Natural killer cell (primary cell): ENCODE measurements around the gene TMEM108. TPM values are rescaled to one million over a fixed set of nuclear protein-coding genes. Genes with fewer than 3 reads are reported as not detected.

ENCODE experiments used
- ATAC-seq, 3 donors: fragments of 150-1000 bp in 2 of 3; fragments of 200-7000 bp in 1 of 3; cut with Tn5 transposase; 1 replicate in 1 of 3; 2 replicates in 2 of 3; pipeline ENCODE4 v1.10.0; 2021; ENCODE audit warnings: mild to moderate bottlenecking in 2 of 3, moderate library complexity in 2 of 3
- DNase-seq, 2 donors: peaks; one replicate each; pipeline versions ENCODE4 v3.0.0 to v3.0.0-alpha.2; 2013 to 2021; ENCODE audit warnings: mixed read lengths in 1 of 2
- H3K27ac ChIP-seq: one replicate; pipeline ENCODE4 v1.5.1; 2013; ENCODE audit warnings: mild to moderate bottlenecking, low read length
- H3K27me3 ChIP-seq: one replicate; pipeline ENCODE4 v1.6.1; 2013; ENCODE audit warnings: low read length; ENCODE audit not compliant: control insufficient read depth, insufficient read depth
- H3K36me3 ChIP-seq: one replicate; pipeline ENCODE4 v1.6.1; 2013; ENCODE audit warnings: low read length; ENCODE audit not compliant: control insufficient read depth, insufficient read depth
- H3K4me1 ChIP-seq: one replicate; pipeline ENCODE4 v1.6.1; 2013; ENCODE audit warnings: low read length; ENCODE audit not compliant: control insufficient read depth, insufficient read depth
- H3K4me3 ChIP-seq: one replicate; pipeline ENCODE4 v1.5.1; 2013; ENCODE audit warnings: low read length
- H3K9me3 ChIP-seq: one replicate; pipeline ENCODE4 v1.6.1; 2013; ENCODE audit warnings: low read length; ENCODE audit not compliant: control insufficient read depth, insufficient read depth
- H3K27ac Mint-ChIP-seq, 2 donors: one replicate each; pipeline ENCODE4 v1.8.0; 2022; ENCODE audit warnings: mild to moderate bottlenecking in 2 of 2, mixed read lengths in 2 of 2, moderate library complexity in 1 of 2
- H3K27me3 Mint-ChIP-seq, 2 donors: one replicate each; pipeline ENCODE4 v1.8.0; 2022; ENCODE audit warnings: low read depth in 2 of 2, mixed read lengths in 2 of 2
- H3K36me3 Mint-ChIP-seq: one replicate; pipeline ENCODE4 v1.8.0; 2022; ENCODE audit warnings: mixed read lengths
- H3K4me1 Mint-ChIP-seq, 2 donors: one replicate each; pipeline ENCODE4 v1.8.0; 2022; ENCODE audit warnings: mixed read lengths in 2 of 2
- H3K4me3 Mint-ChIP-seq: one replicate; pipeline ENCODE4 v1.8.0; 2022; ENCODE audit warnings: mild to moderate bottlenecking, moderate library complexity, mixed read lengths
- H3K9me3 Mint-ChIP-seq, 2 donors: one replicate each; pipeline ENCODE4 v1.8.0; 2022; ENCODE audit warnings: mixed read lengths in 2 of 2
- WGBS: methylation state at CpG from one replicate; pipeline ENCODE4 v1.1.7; 2013; ENCODE audit warnings: missing lambda C conversion rate; ENCODE audit not compliant: insufficient coverage; 5-methylcytosine and 5-hydroxymethylcytosine counted together
- intact Hi-C: fragments of 100-400 bp; cut with micrococcal nuclease; formaldehyde crosslinking; loops from one replicate; pipeline ENCODE4 v1.14.2; 2022
- total RNA-seq, 4 donors: library from RNA; stranded (reverse); fragments of 120-200 nt in 1 of 4; gene quantifications; one replicate each; pipeline versions ENCODE4 v1.2.3 to v1.2.4, GENCODE V29; 2013 to 2022
- TF ChIP-seq, protein P1 (sequence below): fragments of 200-600 bp; IDR thresholded peaks from one replicate; pipeline ENCODE4 v1.8.0; 2022; ENCODE audit warnings: antibody characterized with exemption

Gene TMEM108
- total RNA-seq, 3 donors from 2014 or later (not counting 1 experiment from before 2014, with no cell fraction given): not detected

DNA sequence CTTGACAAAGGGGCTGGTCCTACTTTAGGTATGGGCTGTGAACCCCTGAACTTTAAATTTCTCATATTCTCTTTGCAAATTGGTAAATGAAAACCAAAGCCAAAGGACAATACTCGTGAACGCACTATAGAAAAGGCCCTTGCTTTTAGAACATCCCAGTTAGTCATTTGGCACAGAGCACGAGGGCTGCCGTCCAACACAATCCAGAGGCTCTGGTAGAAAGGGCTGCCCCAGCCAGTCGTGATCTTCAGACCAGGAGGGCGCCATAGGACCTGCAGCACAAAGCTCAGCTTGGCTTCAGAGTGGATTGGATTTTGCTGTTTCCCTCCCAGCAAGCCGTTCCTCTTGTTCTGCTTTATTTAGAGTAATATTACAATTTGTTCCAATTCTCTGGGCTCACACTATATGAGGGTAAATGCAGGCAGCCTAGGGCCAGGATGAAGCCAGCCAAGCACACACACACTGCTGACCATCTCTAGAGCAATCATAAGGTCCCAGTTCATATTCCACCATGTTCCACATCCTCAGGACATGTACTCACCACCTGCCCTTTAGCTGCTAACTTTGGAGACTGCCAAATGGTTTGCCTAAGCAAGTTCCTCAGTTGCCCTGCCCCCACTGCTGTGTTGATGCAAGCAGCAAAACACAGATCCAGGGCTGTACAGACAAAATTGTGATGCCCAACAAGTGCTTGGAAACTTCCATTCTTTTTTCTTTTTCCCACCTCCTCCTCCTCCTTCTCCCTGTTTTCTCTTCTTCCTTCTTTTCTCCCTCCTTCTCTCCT is 355.7 kb downstream of the TMEM108 start:
- H3K27me3 ChIP-seq: no peaks in the 10 kb centered on the region
- Mint-ChIP-seq H3K4me3 (no peak overlapping the region), H3K4me1 (no peaks in the 10 kb centered on the region), H3K27me3 (peaks cover 0 to 8% of the 10 kb centered on the region in 2 donors), H3K27ac (no peak overlapping the region), H3K9me3 (peaks cover 0 to 3% of the 10 kb centered on the region in 2 donors), H3K36me3 (no peaks in the 10 kb centered on the region)
- H3K4me3 ChIP-seq: no peak overlapping the region
- no peaks in the 10 kb centered on the region for H3K4me1 ChIP-seq
- WGBS: 73% methylated on average over 7 of the region's 7 CpGs
- DNase-seq (no peak), ATAC-seq (no peak)
- TF ChIP-seq, protein P1, sequence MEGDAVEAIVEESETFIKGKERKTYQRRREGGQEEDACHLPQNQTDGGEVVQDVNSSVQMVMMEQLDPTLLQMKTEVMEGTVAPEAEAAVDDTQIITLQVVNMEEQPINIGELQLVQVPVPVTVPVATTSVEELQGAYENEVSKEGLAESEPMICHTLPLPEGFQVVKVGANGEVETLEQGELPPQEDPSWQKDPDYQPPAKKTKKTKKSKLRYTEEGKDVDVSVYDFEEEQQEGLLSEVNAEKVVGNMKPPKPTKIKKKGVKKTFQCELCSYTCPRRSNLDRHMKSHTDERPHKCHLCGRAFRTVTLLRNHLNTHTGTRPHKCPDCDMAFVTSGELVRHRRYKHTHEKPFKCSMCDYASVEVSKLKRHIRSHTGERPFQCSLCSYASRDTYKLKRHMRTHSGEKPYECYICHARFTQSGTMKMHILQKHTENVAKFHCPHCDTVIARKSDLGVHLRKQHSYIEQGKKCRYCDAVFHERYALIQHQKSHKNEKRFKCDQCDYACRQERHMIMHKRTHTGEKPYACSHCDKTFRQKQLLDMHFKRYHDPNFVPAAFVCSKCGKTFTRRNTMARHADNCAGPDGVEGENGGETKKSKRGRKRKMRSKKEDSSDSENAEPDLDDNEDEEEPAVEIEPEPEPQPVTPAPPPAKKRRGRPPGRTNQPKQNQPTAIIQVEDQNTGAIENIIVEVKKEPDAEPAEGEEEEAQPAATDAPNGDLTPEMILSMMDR: no peak
- no peak overlapping the region for H3K27ac ChIP-seq
- peaks cover 3% of the 10 kb centered on the region for H3K9me3 ChIP-seq
- no peaks in the 10 kb centered on the region for H3K36me3 ChIP-seq
- intact Hi-C loops: no loop called here

DNA sequence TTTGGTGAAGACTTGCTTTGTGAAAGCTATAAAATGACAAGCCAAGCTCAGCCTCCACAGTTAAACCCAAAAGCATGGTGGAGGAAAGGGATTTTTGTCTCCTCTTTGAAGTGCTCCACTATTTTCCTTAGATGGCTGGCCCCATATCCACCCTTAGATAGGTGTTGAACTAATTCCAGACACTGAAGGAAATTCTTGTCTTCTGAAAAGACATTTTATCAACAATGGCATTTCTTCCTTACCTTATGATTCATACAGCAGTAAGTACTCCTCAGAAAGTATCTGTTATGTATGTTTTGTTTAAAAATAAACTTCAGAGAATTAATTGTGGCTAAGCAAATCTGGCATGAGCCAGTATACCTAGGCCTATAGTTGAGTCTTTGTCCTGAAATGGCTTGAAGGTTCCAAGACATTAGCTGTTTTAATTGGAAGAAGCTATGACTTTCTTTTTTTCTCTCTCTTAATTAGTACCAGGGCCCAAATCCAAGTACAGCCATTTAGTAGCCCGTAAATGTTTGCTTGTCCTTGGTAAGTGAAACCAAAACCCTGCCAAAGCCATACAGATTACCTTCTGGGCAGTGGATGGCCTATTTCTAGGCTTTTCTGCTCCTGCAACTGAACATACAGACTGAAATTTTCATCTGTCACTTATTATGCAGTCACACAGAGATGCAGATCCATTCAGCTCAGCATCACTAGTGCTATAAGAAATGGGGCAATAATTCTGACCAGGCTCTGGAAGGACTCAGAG is 356.5 kb downstream of the TMEM108 start:
- 100% methylated on average over 1 of the region's 1 CpG for WGBS
- Histone ChIP-seq H3K27me3 (no peaks in the 10 kb centered on the region), H3K36me3 (no peaks in the 10 kb centered on the region), H3K4me3 (no peak overlapping the region), H3K27ac (no peak overlapping the region), H3K9me3 (peaks cover 3% of the 10 kb centered on the region), H3K4me1 (no peaks in the 10 kb centered on the region)
- H3K36me3 Mint-ChIP-seq: no peaks in the 10 kb centered on the region
- peaks cover 0 to 8% of the 10 kb centered on the region in 2 donors for H3K27me3 Mint-ChIP-seq
- no peak overlapping the region for H3K27ac Mint-ChIP-seq
- intact Hi-C loops: no loop called here
- TF ChIP-seq, protein P1: no peak
- no peaks in the 10 kb centered on the region for H3K4me1 Mint-ChIP-seq
- H3K9me3 Mint-ChIP-seq: peaks cover 0 to 3% of the 10 kb centered on the region in 2 donors
- H3K4me3 Mint-ChIP-seq: no peak overlapping the region
- no peak for DNase-seq
- no peak for ATAC-seq

DNA sequence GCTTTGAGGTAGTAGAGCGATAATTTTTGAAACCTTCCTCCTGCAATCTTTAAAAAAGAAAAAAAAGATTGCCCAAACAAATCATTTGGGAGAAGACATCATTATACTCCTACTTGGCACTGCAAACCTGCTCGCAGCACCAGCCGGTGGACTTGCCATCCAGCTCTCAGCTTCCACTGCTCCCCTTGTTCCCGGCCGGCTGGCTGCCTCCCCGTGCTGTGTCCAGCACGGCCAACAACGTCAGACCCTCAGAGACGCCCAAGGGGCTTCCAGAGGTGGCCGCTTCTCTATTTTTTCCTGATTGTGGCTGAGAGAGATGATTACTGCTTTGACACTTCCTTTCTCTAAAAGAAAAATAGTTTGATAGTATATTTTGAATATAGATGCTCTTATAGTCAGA is 358.7 kb downstream of the TMEM108 start:
- H3K9me3 ChIP-seq: peaks cover 3% of the 10 kb centered on the region
- no peaks in the 10 kb centered on the region for H3K4me1 ChIP-seq
- H3K4me1 Mint-ChIP-seq: no peaks in the 10 kb centered on the region
- H3K4me3 ChIP-seq: no peak overlapping the region
- TF ChIP-seq, protein P1: no peak
- peaks cover 0 to 3% of the 10 kb centered on the region in 2 donors for H3K9me3 Mint-ChIP-seq
- no peaks in the 10 kb centered on the region for H3K36me3 ChIP-seq
- intact Hi-C loops: no loop called here
- H3K36me3 Mint-ChIP-seq: no peaks in the 10 kb centered on the region
- no peak overlapping the region for H3K27ac ChIP-seq
- H3K4me3 Mint-ChIP-seq: no peak overlapping the region
- no peak for DNase-seq
- no peak overlapping the region for H3K27ac Mint-ChIP-seq
- ATAC-seq: no peak
- peaks cover 0 to 8% of the 10 kb centered on the region in 2 donors for H3K27me3 Mint-ChIP-seq
- no peaks in the 10 kb centered on the region for H3K27me3 ChIP-seq
- 85% methylated on average over 10 of the region's 10 CpGs for WGBS
